Osteoblast (primary cell): Measurements from ENCODE around the gene TCOF1. TPM values are rescaled to one million over a fixed set of nuclear protein-coding genes. Genes with fewer than 3 reads are reported as not detected.

Experiments used
- DNase-seq: peaks from one replicate; pipeline ENCODE4 v3.0.0; 2011; ENCODE audit warnings: low spot score, mixed read lengths; ENCODE audit not compliant: insufficient read length; ENCODE audit errors: missing footprints
- H2AFZ ChIP-seq: 2 replicates; pipeline ENCODE4 v1.6.0; 2011; ENCODE audit warnings: mild to moderate bottlenecking, low read length
- H3K27ac ChIP-seq: 2 replicates; pipeline ENCODE4 v1.5.1; 2011; ENCODE audit warnings: mild to moderate bottlenecking, low read depth, low read length, moderate library complexity
- H3K27me3 ChIP-seq: 2 replicates; pipeline ENCODE4 v1.6.0; 2012; ENCODE audit warnings: mild to moderate bottlenecking, control low read depth, inconsistent platforms, low read length, moderate library complexity; ENCODE audit not compliant: insufficient read depth
- H3K36me3 ChIP-seq: 2 replicates; pipeline ENCODE4 v1.5.1; 2011; ENCODE audit warnings: mild to moderate bottlenecking, low read length, control low read depth, moderate library complexity; ENCODE audit not compliant: insufficient read depth
- H3K4me1 ChIP-seq: 2 replicates; pipeline ENCODE4 v1.5.1; 2011; ENCODE audit warnings: mild to moderate bottlenecking, low read length, control low read depth, moderate library complexity; ENCODE audit not compliant: insufficient read depth
- H3K4me2 ChIP-seq: 2 replicates; pipeline ENCODE4 v1.6.0; 2011; ENCODE audit warnings: mild to moderate bottlenecking, low read length; ENCODE audit not compliant: insufficient read depth
- H3K4me3 ChIP-seq: fragments of 200-600 bp; sonication (generic); 3 replicates; pipeline ENCODE4 v1.5.1; 2012; ENCODE audit warnings: mild to moderate bottlenecking, low read length, inconsistent platforms; ENCODE audit not compliant: insufficient read depth
- H3K79me2 ChIP-seq: 2 replicates; pipeline ENCODE4 v1.6.0; 2012; ENCODE audit warnings: mild to moderate bottlenecking, low read length, control low read depth, inconsistent platforms; ENCODE audit not compliant: insufficient read depth
- H3K9me3 ChIP-seq: 2 replicates; pipeline ENCODE4 v1.5.1; 2011; ENCODE audit warnings: low read depth, low read length, control low read depth
- H4K20me1 ChIP-seq: 2 replicates; pipeline ENCODE4 v1.6.0; 2012; ENCODE audit warnings: mild to moderate bottlenecking, low read length, control low read depth; ENCODE audit not compliant: insufficient read depth
- total RNA-seq: library from RNA; depleted of rRNA; stranded (reverse); fragments of >200 nt; gene quantifications from 2 replicates; pipeline ENCODE4 v1.2.3, GENCODE V29; 2012
- TF ChIP-seq, protein P1 (sequence below): IDR thresholded peaks from 2 replicates; pipeline ENCODE4 v1.5.1; 2011; ENCODE audit warnings: mild to moderate bottlenecking, low read depth, low read length, moderate library complexity; ENCODE audit errors: extremely low read depth

TCOF1 gene
- total RNA-seq, 1 donor: 12.3 TPM

DNA sequence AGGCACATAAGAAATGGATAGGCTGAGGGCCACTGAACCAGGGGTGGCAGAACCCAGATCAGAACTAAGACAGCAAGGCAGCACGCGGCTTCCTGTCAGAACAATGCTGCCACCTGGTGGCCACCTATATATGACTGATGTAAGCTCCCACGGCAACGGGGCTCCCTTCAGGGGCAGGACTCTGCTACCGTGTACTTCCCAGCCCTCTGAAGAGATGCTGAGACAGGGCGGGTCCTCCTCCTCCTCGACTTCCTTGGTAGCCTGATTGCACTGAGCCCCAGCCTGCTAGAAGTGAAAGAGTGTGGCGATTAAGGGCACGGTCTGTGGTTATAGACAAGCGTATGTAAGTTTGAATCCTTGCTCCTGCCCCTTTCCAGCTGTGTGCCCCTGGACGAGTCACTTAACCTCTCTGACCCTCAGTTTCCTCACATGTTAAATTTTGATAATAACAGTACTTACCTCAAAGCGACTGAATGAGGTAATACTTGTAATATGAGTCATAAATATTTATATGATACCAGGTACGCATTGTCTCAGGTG lies 78.7 kb downstream of the TCOF1 start:
- no peaks in the 10 kb centered on the region for H3K36me3 ChIP-seq
- peak; percentile 94 for DNase-seq
- TF ChIP-seq, protein P1, sequence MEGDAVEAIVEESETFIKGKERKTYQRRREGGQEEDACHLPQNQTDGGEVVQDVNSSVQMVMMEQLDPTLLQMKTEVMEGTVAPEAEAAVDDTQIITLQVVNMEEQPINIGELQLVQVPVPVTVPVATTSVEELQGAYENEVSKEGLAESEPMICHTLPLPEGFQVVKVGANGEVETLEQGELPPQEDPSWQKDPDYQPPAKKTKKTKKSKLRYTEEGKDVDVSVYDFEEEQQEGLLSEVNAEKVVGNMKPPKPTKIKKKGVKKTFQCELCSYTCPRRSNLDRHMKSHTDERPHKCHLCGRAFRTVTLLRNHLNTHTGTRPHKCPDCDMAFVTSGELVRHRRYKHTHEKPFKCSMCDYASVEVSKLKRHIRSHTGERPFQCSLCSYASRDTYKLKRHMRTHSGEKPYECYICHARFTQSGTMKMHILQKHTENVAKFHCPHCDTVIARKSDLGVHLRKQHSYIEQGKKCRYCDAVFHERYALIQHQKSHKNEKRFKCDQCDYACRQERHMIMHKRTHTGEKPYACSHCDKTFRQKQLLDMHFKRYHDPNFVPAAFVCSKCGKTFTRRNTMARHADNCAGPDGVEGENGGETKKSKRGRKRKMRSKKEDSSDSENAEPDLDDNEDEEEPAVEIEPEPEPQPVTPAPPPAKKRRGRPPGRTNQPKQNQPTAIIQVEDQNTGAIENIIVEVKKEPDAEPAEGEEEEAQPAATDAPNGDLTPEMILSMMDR: peak; percentile 93
- H3K4me2 ChIP-seq: peak overlapping the region; percentile 52
- peak overlapping the region; percentile 75 for H2AFZ ChIP-seq
- peaks cover 4% of the 10 kb centered on the region for H3K4me1 ChIP-seq
- no peak overlapping the region for H3K4me3 ChIP-seq
- no peaks in the 10 kb centered on the region for H3K79me2 ChIP-seq
- no peaks in the 10 kb centered on the region for H3K27me3 ChIP-seq
- H3K9me3 ChIP-seq: no peaks in the 10 kb centered on the region
- H4K20me1 ChIP-seq: no peaks in the 10 kb centered on the region
- H3K27ac ChIP-seq: no peak overlapping the region

DNA sequence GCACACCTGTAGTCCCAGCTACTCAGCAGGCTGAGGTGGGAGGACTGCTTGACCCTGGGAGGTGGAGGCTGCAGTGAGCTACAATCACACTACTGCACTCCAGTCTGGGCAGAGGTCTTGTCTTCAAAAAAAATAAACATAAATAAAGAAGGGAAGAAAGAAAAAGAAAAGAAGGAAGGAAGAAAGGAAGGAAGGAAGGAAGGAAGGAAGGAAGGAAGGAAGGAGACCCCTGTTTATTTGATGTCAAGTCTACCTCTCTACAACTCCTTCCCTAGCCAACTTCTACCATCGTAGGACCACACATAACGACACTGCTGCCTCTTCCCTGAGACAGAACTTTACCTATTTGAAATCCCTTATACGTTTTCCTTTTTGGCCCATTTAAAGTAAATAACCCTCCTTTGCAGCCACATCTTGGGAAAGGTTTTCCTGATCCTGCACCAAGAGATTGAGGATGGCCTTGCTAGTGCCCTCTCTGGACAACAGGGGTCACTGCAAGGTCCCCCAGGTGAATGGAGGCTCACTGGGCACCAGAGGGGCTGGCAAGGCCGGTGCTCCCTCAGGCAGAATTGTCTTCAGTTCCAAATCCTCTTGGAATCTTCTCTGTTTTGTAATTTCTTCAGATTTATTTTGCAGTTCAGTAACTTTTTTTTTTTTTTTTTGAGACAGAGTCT lies 81.5 kb downstream of the TCOF1 start:
- H3K79me2 ChIP-seq: no peaks in the 10 kb centered on the region
- H3K9me3 ChIP-seq: no peaks in the 10 kb centered on the region
- H2AFZ ChIP-seq: no peak overlapping the region
- no peak overlapping the region for H3K27ac ChIP-seq
- no peaks in the 10 kb centered on the region for H3K27me3 ChIP-seq
- H4K20me1 ChIP-seq: peaks cover 14% of the 10 kb centered on the region
- peaks cover 4% of the 10 kb centered on the region for H3K4me1 ChIP-seq
- DNase-seq: peak; percentile 89
- peaks cover 10% of the 10 kb centered on the region for H3K36me3 ChIP-seq
- TF ChIP-seq, protein P1: peak; percentile 57
- H3K4me2 ChIP-seq: no peak overlapping the region
- H3K4me3 ChIP-seq: no peak overlapping the region

DNA sequence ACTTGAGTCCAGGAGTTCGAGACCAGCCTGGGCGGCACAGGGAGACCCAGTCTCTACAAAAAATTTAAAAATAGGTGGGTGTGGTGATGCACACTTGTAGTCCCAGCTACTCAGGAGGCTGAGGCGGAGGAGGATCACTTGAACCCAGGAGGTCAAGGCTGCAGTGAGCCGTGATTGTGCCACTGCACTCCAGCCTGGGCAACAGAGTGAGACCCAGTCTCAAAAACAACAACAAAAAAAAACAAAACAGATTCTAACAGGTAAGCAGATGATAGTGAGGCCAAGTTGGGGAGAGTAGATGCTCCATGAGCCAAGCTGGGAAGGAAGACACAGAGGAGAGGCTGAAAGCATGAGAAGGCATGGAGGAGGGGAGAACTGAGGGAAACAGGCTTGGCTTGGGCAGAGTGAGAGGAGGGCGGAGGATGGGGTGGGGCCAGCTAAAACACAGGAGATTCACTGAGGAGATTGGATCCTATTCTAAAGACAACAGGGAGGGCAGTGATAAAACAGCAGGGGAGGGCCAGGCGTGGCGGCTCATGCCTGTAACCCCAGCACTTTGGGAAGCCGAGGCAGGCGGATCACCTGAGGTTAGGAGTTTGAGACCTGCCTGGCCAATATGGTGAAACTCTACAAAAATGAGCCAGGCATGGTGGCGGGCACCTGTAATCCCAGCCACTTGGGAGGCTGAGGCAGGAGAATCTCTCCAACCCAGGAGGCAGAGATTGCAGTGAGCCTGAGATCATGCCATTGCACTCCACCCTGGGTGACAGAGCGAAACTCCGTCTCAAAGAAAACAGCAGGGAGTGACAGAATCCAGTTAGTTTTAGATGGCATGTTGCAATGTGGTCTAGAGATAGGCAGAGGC lies 83.7 kb downstream of the TCOF1 start:
- Histone ChIP-seq H3K79me2 (peaks cover 10% of the 10 kb centered on the region), H3K9me3 (no peaks in the 10 kb centered on the region), H2AFZ (no peak overlapping the region), H3K27ac (no peak overlapping the region), H4K20me1 (peaks cover 36% of the 10 kb centered on the region), H3K36me3 (peaks cover 31% of the 10 kb centered on the region), H3K4me3 (no peak overlapping the region), H3K4me1 (peaks cover 3% of the 10 kb centered on the region), H3K4me2 (no peak overlapping the region), H3K27me3 (no peaks in the 10 kb centered on the region)
- TF ChIP-seq, protein P1: no peak
- peak; percentile 57 for DNase-seq
